KG1 (cell line): Measurements from ENCODE around the gene DOCK8.

Source experiments
- DNase-seq: peaks from one replicate; lab custom pipeline; 2025; lab: John Stamatoyannopoulos, UW

Gene DOCK8

GRCh38 chr9:495739-496138, 281.1 kb downstream of the DOCK8 start:
- DNase-seq: no peak

GRCh38 chr9:503326-503725, 288.7 kb downstream of the DOCK8 start:
- no peak for DNase-seq

DNA sequence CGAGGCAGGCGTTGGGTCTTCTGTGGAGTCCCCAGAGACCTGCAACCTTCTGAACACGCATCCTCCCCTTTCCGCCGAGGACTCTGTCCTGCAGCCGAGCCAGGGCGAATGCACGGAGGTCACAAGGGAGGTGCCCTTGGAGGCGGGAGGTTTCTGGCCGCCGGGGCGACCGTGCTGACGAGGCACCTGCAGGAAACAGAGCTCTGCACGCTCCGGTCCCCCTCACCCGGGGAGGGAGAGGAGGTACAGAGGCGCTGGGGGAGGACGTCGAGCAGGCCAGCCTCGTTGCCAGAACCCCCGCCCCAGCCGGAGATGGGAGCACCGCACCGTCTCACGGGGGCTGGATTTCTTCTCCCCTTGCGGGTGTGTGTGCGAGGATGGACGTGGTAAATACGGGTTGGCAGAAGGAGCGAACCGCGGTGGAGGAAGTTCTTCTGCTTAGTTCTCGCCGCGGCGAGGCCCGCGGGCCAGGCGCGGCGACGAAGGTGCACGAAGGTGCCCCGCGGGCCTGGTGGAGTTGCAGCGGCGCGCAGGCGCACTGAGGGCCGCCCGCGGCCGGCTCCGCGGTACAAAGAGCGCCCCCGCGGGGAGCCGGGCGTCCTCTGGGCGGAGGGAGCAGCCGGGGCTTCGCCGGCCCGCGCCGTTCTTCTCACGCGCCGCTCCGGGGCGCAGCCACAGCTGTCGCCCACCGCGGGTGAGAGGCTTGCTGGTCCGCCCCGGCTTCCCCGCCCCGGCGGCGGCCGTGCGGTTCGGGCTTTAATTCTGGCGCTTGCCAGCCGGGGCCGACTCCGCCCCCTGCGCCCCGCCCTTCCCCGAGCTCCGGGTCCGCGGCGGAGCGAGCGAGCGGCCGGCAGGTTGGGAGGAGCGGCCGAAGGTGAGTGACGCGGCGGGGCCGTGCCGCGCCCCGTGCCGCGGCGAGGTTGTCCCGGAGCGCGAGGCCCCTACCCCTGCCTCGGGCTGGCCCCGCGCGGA, 289.5 kb downstream of the DOCK8 start, which contains the start of gene KANK1:
KANK1 (plus strand) TSS at position 815 of the 972 bp plus-strand sequence.
- DNase-seq: no peak

DNA sequence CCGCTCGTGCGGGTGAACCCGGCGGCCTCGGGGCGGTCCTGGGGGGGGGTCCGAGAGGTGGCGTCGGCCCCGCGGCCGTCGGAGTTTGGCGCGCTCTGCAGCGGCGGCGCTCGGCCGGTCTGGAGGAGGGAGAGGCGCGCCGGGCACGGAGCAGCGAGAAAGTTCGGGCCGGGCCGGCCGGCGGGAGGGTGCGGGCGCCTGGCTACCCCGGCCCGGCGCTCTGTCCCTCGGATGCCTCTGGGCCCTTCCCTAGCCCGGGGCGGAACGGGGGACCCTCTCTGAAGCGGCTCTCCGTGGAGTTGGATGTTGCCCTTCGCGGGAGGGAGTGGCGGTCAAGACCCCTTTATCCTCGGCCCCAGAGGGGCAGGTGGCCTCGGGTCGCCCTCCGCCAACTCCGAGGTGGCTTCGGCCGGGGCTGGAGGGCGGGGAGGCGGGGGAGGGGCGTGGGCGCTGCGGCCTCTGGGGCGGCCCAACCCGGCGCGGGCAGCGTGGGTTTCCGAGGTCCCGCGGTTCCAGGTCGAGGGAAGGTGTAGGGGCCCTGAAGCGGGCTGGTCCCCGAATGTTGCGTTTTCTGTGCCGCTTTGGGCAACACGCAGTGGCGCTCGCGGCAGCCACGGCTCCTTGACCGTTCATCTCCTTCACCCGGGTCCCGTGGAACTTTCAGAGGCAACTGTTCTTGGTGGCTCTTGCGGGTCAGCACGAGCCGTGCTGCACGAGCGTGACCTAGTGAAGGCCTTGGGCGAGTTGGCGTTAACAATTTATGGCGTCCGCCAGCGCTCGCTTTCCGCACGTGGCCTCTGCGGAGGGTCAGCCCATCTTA, 290.5 kb downstream of the DOCK8 start:
- DNase-seq: no peak

- no peak for DNase-seq
Measured at GRCh38 chr9:505741-506059, 291.0 kb downstream of the DOCK8 start.

GRCh38 chr9:506281-506680, 291.6 kb downstream of the DOCK8 start:
- no peak for DNase-seq

DNA sequence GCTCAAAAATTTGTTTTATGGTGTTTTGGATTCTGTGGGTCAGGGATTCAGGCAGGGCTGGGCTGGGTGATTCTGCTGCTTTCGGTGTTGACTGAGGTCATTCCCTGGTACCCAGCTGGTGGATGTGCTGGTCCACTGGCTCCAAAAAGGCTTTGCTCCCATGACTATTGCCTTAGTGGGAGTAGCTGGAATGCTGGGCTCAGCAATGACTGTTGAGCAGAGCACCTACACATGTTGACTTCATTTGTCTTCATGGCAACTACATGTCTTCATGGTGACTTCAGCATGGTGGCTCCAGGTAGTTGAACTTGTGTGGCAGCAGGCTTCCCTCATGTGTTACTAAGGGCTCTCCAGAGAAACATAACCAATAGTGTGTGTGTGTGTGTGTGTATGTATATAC, 297.2 kb downstream of the DOCK8 start:
- no peak for DNase-seq

DNA sequence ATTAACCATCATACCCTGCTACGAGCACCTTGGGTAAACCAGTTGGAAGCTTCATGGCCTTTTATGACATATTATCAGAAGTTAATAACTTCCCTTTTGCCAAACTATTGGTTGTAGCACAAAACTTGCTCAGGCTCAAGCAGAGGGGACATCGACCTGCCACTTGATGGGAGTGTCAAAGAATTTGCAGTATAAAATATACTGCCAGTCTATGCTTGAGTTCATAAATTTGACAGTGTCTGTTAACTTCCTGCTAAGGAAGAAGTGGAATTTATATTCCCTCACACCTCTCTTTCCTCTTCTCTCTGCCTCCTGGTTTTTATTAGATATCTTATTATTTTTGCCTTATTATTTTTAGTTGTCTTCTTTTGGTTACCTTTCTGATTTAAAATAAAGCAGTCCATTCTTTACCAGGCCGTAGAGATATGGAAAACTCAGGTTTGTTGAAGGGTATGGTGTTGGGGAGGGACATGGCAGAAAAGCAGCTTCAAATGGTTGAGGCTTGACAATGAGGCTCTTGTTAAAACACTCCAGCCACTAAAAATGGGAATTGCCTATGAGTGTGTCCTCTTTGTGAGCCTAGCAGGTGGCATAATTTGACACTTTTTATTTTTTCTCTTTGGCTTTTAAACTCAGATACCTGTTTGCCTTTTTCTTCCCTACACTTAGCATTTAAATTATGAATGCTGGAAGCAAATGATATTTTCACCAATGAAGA, 298.0 kb downstream of the DOCK8 start:
- DNase-seq: no peak
